Fibroblast of mammary gland (primary cell): Measurements from ENCODE around the gene PTPN7.

Source experiments
- DNase-seq: peaks from one replicate; pipeline ENCODE4 v3.0.0-alpha.2; 2010; ENCODE audit warnings: low read depth
- H3K4me3 ChIP-seq: 2 replicates; pipeline ENCODE4 v1.5.1; 2011; ENCODE audit warnings: low read depth, mild to moderate bottlenecking, low read length, moderate library complexity; ENCODE audit not compliant: control insufficient read depth
- TF ChIP-seq, protein P1 (sequence below): conservative IDR thresholded peaks from 2 replicates; pipeline ENCODE4 v1.5.1; 2011; ENCODE audit warnings: low read depth, low read length, inconsistent platforms; ENCODE audit not compliant: control insufficient read depth, insufficient read depth

PTPN7 gene

DNA sequence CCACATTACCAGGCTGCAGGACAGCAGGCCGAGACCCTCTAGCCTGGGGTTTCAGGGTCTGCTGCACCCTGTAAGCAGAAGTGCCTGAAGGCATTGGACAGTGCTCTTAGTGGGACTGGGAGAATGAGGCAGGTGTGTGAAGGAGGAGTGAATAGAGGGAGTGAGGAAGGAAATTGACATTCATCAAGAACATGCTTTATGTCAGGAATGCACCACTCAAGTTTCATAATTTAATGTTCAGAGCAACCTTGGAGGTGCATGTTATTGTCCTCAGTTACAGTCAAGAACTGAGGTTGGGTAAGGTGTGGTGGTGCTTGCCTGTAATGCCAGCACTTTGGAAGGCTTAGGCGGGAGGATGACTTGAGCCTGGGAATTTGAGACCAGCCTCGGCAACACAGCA, 49.4 kb downstream of the PTPN7 start:
- TF ChIP-seq, protein P1, sequence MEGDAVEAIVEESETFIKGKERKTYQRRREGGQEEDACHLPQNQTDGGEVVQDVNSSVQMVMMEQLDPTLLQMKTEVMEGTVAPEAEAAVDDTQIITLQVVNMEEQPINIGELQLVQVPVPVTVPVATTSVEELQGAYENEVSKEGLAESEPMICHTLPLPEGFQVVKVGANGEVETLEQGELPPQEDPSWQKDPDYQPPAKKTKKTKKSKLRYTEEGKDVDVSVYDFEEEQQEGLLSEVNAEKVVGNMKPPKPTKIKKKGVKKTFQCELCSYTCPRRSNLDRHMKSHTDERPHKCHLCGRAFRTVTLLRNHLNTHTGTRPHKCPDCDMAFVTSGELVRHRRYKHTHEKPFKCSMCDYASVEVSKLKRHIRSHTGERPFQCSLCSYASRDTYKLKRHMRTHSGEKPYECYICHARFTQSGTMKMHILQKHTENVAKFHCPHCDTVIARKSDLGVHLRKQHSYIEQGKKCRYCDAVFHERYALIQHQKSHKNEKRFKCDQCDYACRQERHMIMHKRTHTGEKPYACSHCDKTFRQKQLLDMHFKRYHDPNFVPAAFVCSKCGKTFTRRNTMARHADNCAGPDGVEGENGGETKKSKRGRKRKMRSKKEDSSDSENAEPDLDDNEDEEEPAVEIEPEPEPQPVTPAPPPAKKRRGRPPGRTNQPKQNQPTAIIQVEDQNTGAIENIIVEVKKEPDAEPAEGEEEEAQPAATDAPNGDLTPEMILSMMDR: no peak
- DNase-seq: no peak
- no peak overlapping the region for H3K4me3 ChIP-seq

DNA sequence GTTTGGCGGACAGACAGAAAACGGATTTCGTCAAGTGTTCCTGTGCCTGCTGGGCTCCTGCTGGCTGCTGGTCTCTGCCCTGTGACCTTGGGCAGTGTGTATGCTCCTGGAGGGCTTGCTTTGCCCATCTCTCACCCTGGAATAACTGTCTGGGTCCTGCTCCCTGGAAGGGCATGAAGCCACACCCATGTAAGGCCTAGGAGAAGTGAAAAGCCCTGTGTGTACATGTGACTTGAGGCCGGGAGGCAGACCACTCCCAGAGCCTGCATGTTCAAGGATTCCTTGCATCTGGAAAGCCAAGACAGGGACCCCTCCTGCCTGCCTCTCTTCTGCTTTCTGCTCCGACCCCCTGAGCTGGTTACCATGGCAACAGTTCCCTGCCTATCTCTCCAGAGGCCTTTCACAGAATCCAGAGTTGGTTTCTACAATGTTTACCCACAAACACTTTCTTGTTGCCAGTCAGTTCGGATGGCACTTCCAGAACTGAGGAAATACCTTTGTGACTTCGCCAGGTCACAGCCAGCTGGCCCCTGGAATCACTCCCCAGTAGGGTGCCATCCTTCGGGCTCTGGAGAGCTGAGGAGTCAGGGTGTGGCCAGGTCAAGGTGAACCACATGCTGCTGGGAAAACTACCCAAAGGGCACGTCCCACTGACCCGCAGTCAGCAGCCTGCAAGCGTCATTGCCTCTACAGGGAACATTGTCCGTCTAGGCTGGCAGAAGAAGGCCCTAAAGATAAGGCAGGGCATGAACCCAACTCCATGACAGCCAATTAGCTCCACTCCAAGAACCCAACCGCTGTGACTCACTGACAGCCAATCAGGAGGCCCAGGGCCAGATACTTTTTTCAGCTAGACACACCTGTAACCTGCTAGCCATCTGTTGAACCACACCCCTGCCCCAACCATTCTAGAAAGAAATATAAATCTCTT, 52.3 kb downstream of the PTPN7 start:
- no peak overlapping the region for H3K4me3 ChIP-seq
- DNase-seq: no peak
- TF ChIP-seq, protein P1: no peak

DNA sequence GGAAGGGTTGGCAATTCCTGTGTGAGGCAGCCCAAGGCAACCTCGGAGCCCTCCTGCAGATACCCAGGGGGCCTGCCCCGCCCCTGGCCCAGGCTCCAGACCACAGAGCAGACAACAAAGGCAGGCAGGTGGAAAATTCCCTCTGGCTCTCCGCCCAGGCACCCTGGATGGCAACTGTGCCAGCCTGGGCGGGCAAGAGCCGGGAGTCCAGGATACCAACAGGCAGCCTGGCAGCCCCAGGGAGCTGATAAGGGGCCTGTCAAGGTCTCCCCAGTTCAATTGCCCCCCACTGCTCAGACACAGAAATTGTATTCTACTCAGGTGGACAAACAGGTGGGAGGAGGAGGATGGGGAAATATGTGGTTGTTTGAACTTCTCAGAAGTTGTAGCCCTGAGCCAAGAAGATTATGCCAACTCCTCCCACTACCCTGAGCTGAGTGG, 53.1 kb downstream of the PTPN7 start:
- no peak for DNase-seq
- no peak overlapping the region for H3K4me3 ChIP-seq
- TF ChIP-seq, protein P1: no peak

GRCh38 chr1:202106340-202107254, 53.8 kb downstream of the PTPN7 start:
- DNase-seq: no peak
- no peak overlapping the region for H3K4me3 ChIP-seq
- TF ChIP-seq, protein P1: no peak

- DNase-seq: no peak
- no peak overlapping the region for H3K4me3 ChIP-seq
- TF ChIP-seq, protein P1: no peak
Observed at GRCh38 chr1:202105571-202106339, 54.6 kb downstream of the PTPN7 start.

DNA sequence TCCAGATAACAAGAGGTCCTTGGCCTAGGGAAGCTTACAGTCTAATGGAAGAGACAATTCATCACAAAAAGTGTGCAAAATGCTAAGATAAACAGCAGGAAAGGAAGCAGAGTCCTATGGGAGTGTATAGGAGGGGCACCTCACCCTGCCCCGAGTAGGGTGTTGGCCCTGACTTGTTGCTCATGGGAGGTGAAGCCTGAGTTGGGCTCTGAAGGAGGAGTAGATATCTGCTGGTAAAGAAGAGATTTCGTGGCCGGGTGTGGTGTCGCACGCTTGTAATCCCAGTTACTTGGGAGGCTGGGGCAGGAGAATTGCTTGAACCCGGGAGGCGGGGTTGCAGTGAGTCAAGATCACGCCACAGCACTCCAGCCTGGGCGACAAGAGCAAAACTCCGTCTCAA, 56.3 kb downstream of the PTPN7 start:
- DNase-seq: no peak
- no peak overlapping the region for H3K4me3 ChIP-seq
- TF ChIP-seq, protein P1: no peak
